HEK293 (cell line): ENCODE results near the gene ANKRD52.

ENCODE experiments used
- ATF2 ChIP-seq: fragments of 450-650 bp; formaldehyde crosslinking; IDR thresholded peaks from 2 replicates; pipeline ENCODE4 v1.5.1; 2016; ENCODE audit warnings: missing biosample characterization, missing genetic modification characterization, low read depth
- CTCF ChIP-seq: fragments of 450-650 bp; formaldehyde crosslinking; IDR thresholded peaks from 2 replicates; pipeline ENCODE4 v1.5.1; 2016; ENCODE audit warnings: missing biosample characterization, missing genetic modification characterization
- EGR2 ChIP-seq: fragments of 450-650 bp; formaldehyde crosslinking; IDR thresholded peaks from 2 replicates; pipeline ENCODE4 v1.5.1; 2016; ENCODE audit warnings: low read depth, missing biosample characterization, missing genetic modification characterization
- RBAK ChIP-seq: fragments of 450-650 bp; formaldehyde crosslinking; IDR thresholded peaks from 2 replicates; pipeline ENCODE4 v1.5.1; 2016; ENCODE audit warnings: missing biosample characterization, missing genetic modification characterization
- ZNF121 ChIP-seq: fragments of 450-650 bp; formaldehyde crosslinking; IDR thresholded peaks from 2 replicates; pipeline ENCODE4 v1.5.1; 2016; ENCODE audit warnings: missing biosample characterization, missing genetic modification characterization
- ZNF146 ChIP-seq: fragments of 450-650 bp; formaldehyde crosslinking; IDR thresholded peaks from 2 replicates; pipeline ENCODE4 v1.5.1; 2016; ENCODE audit warnings: missing biosample characterization, missing genetic modification characterization
- ZNF175 ChIP-seq: fragments of 450-650 bp; formaldehyde crosslinking; IDR thresholded peaks from 2 replicates; pipeline ENCODE4 v1.5.1; 2016; ENCODE audit warnings: missing biosample characterization, missing genetic modification characterization
- ZNF274 ChIP-seq, 2 experiments: fragments of 200-500 bp in 1 of 2; fragments of 450-650 bp in 1 of 2; sonication (Bioruptor generic) in 1 of 2; formaldehyde crosslinking in 1 of 2; IDR thresholded peaks; 2 replicates each; pipeline versions ENCODE4 v1.5.1 to v1.6.1; 2014 to 2016; ENCODE audit warnings: borderline replicate concordance in 1 of 2, inconsistent platforms in 1 of 2, low read length in 1 of 2, missing biosample characterization in 1 of 2, missing genetic modification characterization in 1 of 2
- ZNF280C ChIP-seq: fragments of 450-650 bp; formaldehyde crosslinking; IDR thresholded peaks from 2 replicates; pipeline ENCODE4 v1.5.1; 2016; ENCODE audit warnings: missing biosample characterization, missing genetic modification characterization
- ZNF654 ChIP-seq: fragments of 450-650 bp; formaldehyde crosslinking; IDR thresholded peaks from 2 replicates; pipeline ENCODE4 v1.5.1; 2016; ENCODE audit warnings: low read depth, missing biosample characterization, missing genetic modification characterization
- ZNF704 ChIP-seq: fragments of 450-650 bp; formaldehyde crosslinking; IDR thresholded peaks from 2 replicates; pipeline ENCODE4 v1.5.1; 2016; ENCODE audit warnings: missing biosample characterization, missing genetic modification characterization

- TF ChIP-seq ZNF654 (tag by site-specific recombination) (no peak), ATF2 (tag by site-specific recombination) (no peak), ZNF175 (no peak), ZNF280C (tag by site-specific recombination) (no peak), ZNF704 (tag by site-specific recombination) (no peak), RBAK (tag by site-specific recombination) (no peak), EGR2 (tag by site-specific recombination) (no peak), CTCF (no peak), ZNF121 (no peak), ZNF146 (tag by site-specific recombination) (no peak), ZNF274 (IDR thresholded peaks at IDR 0.05; ENCODE audit: low read length) (no peak), ZNF274 (tag by site-specific recombination; IDR thresholded peaks at IDR 0.05; ENCODE audit: borderline replicate concordance) (no peak)
Measured at GRCh38 chr12:56298828-56299227, 40.6 kb upstream of the ANKRD52 start.
